Stimulated activated naive CD8-positive, alpha-beta T cell treated with anti-CD3 and anti-CD28 coated beads, Interleukin-15, amount 100 ng/mL, for 72 hours (primary cell): ENCODE measurements around the gene PSME3.
"Not testable (repeated sequence)": the region's sequence is repeated elsewhere in the genome, so short reads cannot be mapped to it uniquely, and the experiment has no call there.

ENCODE experiments used
- ATAC-seq: fragments of 150-1000 bp; cut with Tn5 transposase; 2 replicates; pipeline ENCODE4 v1.10.0; 2021; ENCODE audit warnings: mild to moderate bottlenecking, moderate library complexity
- DNase-seq, 2 donors: peaks; one replicate each; pipeline ENCODE4 v3.0.0; 2021 to 2022
- H3K27ac Mint-ChIP-seq, 2 donors: one replicate each; pipeline ENCODE4 v1.8.0; 2022; ENCODE audit warnings: mild to moderate bottlenecking in 2 of 2, mixed read lengths in 2 of 2, moderate library complexity in 2 of 2
- H3K27me3 Mint-ChIP-seq: one replicate; pipeline ENCODE4 v1.8.0; 2022; ENCODE audit warnings: mixed read lengths
- H3K4me1 Mint-ChIP-seq: one replicate; pipeline ENCODE4 v1.8.0; 2022; ENCODE audit warnings: mild to moderate bottlenecking, mixed read lengths
- H3K4me3 Mint-ChIP-seq, 2 donors: one replicate each; pipeline ENCODE4 v1.8.0; 2022; ENCODE audit warnings: mild to moderate bottlenecking in 2 of 2, mixed read lengths in 2 of 2, moderate library complexity in 1 of 2
- H3K9me3 Mint-ChIP-seq, 2 donors: one replicate each; pipeline ENCODE4 v1.8.0; 2022; ENCODE audit warnings: mixed read lengths in 2 of 2

The PSME3 gene

GRCh38 chr17:42841975-42842685 is 8.9 kb downstream of the PSME3 start:
- Mint-ChIP-seq H3K4me3 (no peak overlapping the region), H3K27ac (peak overlapping the region in 1 of 2 donors; percentile 3), H3K27me3 (no peaks in the 10 kb centered on the region), H3K4me1 (peaks cover 32% of the 10 kb centered on the region), H3K9me3 (no peaks in the 10 kb centered on the region)
- no peak for DNase-seq
- no peak for ATAC-seq

DNA sequence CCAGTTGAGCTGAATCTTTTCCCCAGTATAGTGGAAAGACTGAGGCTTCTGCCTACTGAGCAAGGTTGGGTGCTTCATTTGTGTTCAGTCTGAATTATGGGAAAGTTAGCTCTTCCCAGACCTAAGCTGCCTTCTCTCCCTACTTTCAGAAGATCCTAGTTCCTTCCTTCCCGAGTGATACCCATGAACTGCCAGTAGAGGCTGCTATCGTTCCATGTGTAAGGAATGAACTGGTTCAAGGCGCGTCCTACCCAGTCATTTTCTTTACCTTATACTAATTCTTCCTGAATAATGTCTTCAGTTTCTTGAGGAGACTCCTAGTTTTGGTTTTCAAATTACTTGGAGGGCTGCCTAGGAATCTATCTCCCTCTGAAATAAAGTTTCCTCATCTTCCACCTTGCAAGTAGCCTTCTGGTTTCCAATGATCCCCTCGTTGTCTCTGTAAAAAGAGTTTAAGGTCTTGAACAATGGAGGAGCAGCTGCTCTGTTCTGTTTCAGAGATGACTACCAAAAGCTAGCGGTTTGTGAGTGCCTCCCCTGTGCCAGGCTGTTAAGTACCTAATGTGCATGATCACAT is 10.2 kb downstream of the PSME3 start:
- no peak for DNase-seq
- no peak overlapping the region for H3K27ac Mint-ChIP-seq
- H3K4me3 Mint-ChIP-seq, result no peak overlapping the region
- no peaks in the 10 kb centered on the region for H3K9me3 Mint-ChIP-seq
- ATAC-seq, result no peak
- H3K27me3 Mint-ChIP-seq, result no peaks in the 10 kb centered on the region
- H3K4me1 Mint-ChIP-seq, result peaks cover 33% of the 10 kb centered on the region

- H3K27me3 Mint-ChIP-seq, result no peaks in the 10 kb centered on the region
- DNase-seq (no peak), ATAC-seq (no peak)
- no peaks in the 10 kb centered on the region for H3K9me3 Mint-ChIP-seq
- no peak within 1 kb of the TSS for H3K27ac Mint-ChIP-seq
- H3K4me3 Mint-ChIP-seq, result no peak within 1 kb of the TSS
- peaks cover 33% of the 10 kb centered on the region for H3K4me1 Mint-ChIP-seq
Measured at GRCh38 chr17:42844271-42844670, 11.1 kb downstream of the PSME3 start, which contains the start of gene AOC2. Gene AOC2, plus strand, starts transcription at chr17:42844580. Its CDS starts 47 bp downstream, at chr17:42844627.

DNA sequence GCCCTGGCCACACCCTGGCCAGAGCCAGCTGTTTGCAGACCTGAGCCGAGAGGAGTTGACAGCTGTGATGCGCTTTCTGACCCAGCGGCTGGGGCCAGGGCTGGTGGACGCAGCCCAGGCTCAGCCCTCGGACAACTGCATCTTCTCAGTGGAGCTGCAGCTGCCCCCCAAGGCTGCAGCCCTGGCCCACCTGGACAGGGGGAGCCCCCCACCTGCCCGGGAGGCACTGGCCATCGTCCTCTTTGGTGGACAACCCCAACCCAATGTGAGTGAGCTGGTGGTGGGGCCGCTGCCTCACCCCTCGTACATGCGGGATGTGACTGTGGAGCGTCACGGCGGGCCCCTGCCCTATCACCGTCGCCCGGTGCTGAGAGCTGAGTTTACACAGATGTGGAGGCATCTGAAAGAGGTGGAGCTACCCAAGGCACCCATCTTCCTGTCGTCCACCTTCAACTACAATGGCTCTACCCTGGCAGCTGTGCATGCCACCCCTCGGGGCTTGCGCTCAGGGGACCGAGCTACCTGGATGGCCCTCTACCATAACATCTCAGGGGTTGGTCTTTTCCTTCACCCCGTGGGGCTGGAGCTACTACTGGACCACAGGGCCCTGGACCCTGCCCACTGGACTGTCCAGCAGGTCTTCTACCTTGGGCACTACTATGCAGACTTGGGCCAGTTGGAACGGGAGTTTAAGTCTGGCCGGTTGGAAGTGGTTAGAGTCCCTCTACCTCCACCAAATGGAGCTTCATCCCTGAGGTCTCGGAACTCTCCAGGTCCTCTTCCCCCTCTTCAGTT is 11.8 kb downstream of the PSME3 start:
- Mint-ChIP-seq H3K4me1 (peaks cover 34% of the 10 kb centered on the region), H3K4me3 (no peak overlapping the region), H3K27me3 (no peaks in the 10 kb centered on the region), H3K27ac (no peak overlapping the region), H3K9me3 (no peaks in the 10 kb centered on the region)
- no peak for DNase-seq
- no peak for ATAC-seq

- ATAC-seq (peak; percentile 2), DNase-seq (no peak)
- no peaks in the 10 kb centered on the region for H3K27me3 Mint-ChIP-seq
- peak overlapping the region in 1 of 2 donors; percentile 78 for H3K4me3 Mint-ChIP-seq
- no peaks in the 10 kb centered on the region for H3K9me3 Mint-ChIP-seq
- peaks cover 40% of the 10 kb centered on the region for H3K4me1 Mint-ChIP-seq
- no peak overlapping the region for H3K27ac Mint-ChIP-seq
Measured at GRCh38 chr17:42845556-42845917, 12.3 kb downstream of the PSME3 start.

DNA sequence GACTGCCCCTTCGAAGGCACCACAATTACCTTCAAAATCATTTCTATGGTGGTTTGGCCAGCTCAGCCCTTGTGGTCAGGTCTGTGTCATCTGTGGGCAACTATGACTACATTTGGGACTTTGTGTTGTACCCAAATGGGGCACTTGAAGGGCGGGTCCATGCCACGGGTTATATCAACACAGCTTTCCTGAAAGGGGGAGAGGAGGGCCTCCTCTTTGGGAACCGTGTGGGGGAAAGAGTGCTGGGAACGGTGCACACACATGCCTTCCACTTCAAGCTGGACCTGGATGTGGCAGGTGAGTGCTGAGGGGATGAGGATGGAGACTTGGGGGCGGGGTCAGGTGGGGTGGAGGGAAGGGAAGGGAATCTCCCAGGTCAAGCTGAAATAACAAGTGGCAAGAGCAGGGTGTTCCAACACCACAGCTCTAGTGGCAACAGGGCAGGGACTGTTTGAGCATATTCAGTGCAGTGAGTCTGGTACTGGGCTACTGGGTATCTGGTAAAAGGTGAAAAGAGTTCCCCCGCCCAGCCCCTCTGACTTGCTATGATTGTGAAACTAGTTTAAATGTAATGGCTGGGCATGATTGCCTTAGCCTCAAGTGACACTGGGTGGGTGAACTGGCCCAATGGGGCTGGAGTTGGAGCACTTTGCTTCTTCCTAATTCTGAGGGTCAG is 12.9 kb downstream of the PSME3 start:
- no peaks in the 10 kb centered on the region for H3K27me3 Mint-ChIP-seq
- peaks cover 40% of the 10 kb centered on the region for H3K4me1 Mint-ChIP-seq
- no peaks in the 10 kb centered on the region for H3K9me3 Mint-ChIP-seq
- ATAC-seq (peak; percentile 95), DNase-seq (peak; percentile 48 to 86)
- peak overlapping the region; percentile 90 for H3K27ac Mint-ChIP-seq
- peak overlapping the region; percentile 30 to 78 for H3K4me3 Mint-ChIP-seq

DNA sequence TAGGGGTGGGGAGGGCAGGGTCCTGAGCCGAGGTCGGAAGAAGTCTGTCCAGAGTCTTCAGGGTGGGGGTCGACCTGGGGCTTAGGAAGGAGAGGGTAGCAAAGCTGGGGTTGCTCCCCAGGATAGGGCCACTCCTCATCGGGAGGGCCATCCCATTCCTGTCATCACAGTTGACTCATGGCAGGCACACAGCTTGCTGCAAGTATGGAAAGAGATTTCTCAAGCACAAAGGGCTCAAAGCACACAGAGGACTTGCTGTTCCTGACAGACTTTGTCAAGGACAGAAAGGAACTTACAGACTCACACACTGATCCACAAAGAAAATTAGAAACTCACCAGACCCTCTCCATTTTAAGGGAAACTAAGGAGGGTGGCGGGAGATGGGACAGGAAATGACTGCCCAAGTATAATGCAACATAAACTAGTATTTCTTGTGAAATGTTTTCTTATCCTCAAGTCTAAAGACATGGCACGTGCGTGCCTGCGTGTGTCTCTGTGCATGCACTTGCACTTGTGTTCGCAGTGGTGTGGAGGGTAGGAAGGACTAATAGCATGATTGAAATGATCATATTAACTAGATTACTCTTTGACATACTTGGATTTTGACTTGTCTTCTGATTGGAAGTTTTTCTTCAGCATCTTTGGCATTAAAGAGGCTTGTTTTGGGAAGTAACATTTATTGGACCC is 13.5 kb downstream of the PSME3 start:
- ATAC-seq, result no peak
- DNase-seq, result no peak
- Mint-ChIP-seq H3K27me3 (no peaks in the 10 kb centered on the region), H3K27ac (peak overlapping the region in 1 of 2 donors; percentile 90), H3K9me3 (no peaks in the 10 kb centered on the region), H3K4me3 (peak overlapping the region; percentile 30 to 78), H3K4me1 (peaks cover 40% of the 10 kb centered on the region)

GRCh38 chr17:42848093-42848492 is 14.9 kb downstream of the PSME3 start:
- ATAC-seq (no peak), DNase-seq (no peak)
- no peaks in the 10 kb centered on the region for H3K27me3 Mint-ChIP-seq
- no peaks in the 10 kb centered on the region for H3K9me3 Mint-ChIP-seq
- peaks cover 34% of the 10 kb centered on the region for H3K4me1 Mint-ChIP-seq
- H3K27ac Mint-ChIP-seq, result no peak overlapping the region
- H3K4me3 Mint-ChIP-seq, result no peak overlapping the region

DNA sequence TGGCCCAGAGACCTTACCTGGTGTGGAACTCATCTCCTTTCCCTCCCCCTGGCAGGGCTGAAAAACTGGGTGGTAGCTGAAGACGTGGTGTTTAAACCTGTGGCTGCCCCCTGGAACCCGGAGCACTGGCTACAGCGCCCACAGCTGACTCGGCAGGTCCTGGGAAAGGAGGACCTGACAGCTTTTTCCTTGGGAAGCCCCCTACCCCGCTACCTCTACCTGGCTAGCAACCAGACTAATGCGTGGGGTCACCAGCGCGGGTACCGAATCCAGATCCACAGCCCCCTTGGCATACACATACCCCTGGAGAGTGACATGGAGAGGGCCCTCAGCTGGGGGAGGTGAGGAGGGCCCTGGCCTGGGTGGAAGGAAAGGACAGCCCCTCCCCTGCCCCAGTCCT is 15.8 kb downstream of the PSME3 start:
- Mint-ChIP-seq H3K27ac (no peak overlapping the region), H3K9me3 (no peaks in the 10 kb centered on the region), H3K4me3 (no peak overlapping the region), H3K27me3 (no peaks in the 10 kb centered on the region), H3K4me1 (peaks cover 34% of the 10 kb centered on the region)
- no peak for ATAC-seq
- no peak for DNase-seq

DNA sequence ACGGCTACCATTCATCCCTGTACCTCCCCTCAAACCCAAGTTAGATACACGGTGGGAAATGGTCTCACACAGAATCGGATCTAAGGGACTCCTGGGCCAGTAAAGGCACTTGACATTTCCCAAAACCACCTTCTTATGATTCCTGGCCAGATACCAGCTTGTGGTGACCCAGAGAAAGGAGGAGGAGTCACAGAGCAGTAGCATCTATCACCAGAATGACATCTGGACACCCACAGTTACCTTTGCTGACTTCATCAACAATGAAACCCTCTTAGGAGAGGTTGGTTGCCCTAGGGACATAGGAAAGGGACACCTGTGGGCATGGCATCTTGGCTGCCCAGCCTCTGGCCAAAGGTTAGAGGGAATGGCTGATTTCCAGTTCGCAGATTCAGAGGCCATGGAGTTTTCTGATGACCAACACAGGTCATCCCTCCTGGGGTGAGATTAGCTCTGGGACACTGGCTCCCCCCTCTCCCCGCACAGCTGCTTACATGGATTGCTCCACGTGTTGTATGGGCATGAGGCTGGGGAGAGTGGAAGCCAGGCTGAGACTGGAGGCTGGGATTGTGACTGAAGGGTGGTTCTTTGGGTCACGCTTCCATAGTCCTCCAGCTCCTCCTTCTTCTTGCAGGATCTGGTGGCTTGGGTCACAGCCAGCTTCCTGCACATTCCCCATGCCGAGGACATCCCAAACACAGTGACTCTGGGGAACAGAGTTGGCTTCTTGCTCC is 16.4 kb downstream of the PSME3 start:
- H3K27me3 Mint-ChIP-seq, result no peaks in the 10 kb centered on the region
- peaks cover 33% of the 10 kb centered on the region for H3K4me1 Mint-ChIP-seq
- no peak overlapping the region for H3K27ac Mint-ChIP-seq
- H3K4me3 Mint-ChIP-seq, result no peak overlapping the region
- DNase-seq (no peak), ATAC-seq (no peak)
- no peaks in the 10 kb centered on the region for H3K9me3 Mint-ChIP-seq

GRCh38 chr17:42850954-42851353 is 17.8 kb downstream of the PSME3 start, which contains the start of gene AOC3:
Gene AOC3, plus strand, starts transcription at chr17:42851199. Its CDS starts 145 bp downstream, at chr17:42851344.
- H3K4me3 Mint-ChIP-seq, result no peak within 1 kb of the TSS
- H3K9me3 Mint-ChIP-seq, result no peaks in the 10 kb centered on the region
- H3K27me3 Mint-ChIP-seq, result no peaks in the 10 kb centered on the region
- H3K4me1 Mint-ChIP-seq, result peaks cover 19% of the 10 kb centered on the region
- DNase-seq (no peak), ATAC-seq (no peak)
- H3K27ac Mint-ChIP-seq, result peak within 1 kb of the TSS in 1 of 2 donors; percentile 61

DNA sequence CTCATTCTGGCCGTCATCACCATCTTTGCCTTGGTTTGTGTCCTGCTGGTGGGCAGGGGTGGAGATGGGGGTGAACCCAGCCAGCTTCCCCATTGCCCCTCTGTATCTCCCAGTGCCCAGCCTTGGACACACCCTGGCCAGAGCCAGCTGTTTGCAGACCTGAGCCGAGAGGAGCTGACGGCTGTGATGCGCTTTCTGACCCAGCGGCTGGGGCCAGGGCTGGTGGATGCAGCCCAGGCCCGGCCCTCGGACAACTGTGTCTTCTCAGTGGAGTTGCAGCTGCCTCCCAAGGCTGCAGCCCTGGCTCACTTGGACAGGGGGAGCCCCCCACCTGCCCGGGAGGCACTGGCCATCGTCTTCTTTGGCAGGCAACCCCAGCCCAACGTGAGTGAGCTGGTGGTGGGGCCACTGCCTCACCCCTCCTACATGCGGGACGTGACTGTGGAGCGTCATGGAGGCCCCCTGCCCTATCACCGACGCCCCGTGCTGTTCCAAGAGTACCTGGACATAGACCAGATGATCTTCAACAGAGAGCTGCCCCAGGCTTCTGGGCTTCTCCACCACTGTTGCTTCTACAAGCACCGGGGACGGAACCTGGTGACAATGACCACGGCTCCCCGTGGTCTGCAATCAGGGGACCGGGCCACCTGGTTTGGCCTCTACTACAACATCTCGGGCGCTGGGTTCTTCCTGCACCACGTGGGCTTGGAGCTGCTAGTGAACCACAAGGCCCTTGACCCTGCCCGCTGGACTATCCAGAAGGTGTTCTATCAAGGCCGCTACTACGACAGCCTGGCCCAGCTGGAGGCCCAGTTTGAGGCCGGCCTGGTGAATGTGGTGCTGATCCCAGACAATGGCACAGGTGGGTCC is 18.4 kb downstream of the PSME3 start:
- ATAC-seq, H3K4me3 Mint-ChIP-seq, H3K27me3 Mint-ChIP-seq, H3K9me3 Mint-ChIP-seq, DNase-seq: not testable (repeated sequence)
- Mint-ChIP-seq H3K27ac (peak overlapping the region in 1 of 2 donors; percentile 9), H3K4me1 (peaks cover 13% of the 10 kb centered on the region)

DNA sequence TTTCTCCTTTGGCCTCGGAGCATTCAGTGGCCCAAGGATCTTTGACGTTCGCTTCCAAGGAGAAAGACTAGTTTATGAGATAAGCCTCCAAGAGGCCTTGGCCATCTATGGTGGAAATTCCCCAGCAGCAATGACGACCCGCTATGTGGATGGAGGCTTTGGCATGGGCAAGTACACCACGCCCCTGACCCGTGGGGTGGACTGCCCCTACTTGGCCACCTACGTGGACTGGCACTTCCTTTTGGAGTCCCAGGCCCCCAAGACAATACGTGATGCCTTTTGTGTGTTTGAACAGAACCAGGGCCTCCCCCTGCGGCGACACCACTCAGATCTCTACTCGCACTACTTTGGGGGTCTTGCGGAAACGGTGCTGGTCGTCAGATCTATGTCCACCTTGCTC is 19.2 kb downstream of the PSME3 start:
- no peak overlapping the region for H3K27ac Mint-ChIP-seq
- H3K9me3 Mint-ChIP-seq, result no peaks in the 10 kb centered on the region
- no peak overlapping the region for H3K4me3 Mint-ChIP-seq

DNA sequence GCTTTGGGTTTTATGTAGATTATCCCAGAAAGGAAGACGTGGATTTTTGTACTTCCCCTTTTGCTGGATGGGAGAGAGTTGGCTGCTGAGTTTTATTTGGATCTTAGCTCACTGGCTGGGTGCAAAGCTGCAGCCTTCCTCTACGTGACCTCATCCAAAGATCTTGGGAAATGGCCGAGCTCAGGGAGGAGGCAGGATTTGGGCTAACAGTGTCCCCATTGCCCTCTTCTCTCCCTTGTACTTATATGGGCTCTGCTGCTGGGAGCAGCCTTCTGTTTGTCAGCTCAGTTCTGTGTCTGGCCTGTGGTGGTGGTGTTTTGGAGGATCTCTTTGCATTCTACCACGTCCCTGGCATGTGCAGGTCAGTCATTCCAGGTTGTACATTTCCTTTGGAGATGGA is 19.8 kb downstream of the PSME3 start:
- no peak overlapping the region for H3K27ac Mint-ChIP-seq
- DNase-seq, result no peak
- no peak overlapping the region for H3K4me3 Mint-ChIP-seq
- ATAC-seq, result no peak
- no peaks in the 10 kb centered on the region for H3K9me3 Mint-ChIP-seq
- H3K27me3 Mint-ChIP-seq, result no peaks in the 10 kb centered on the region
- peaks cover 7% of the 10 kb centered on the region for H3K4me1 Mint-ChIP-seq

More for the DNA sequence above, 19.2 kb downstream of the PSME3 start:
- no peak for ATAC-seq
- Mint-ChIP-seq H3K27me3 (no peaks in the 10 kb centered on the region), H3K4me1 (peaks cover 7% of the 10 kb centered on the region)
- DNase-seq, result no peak
